Colonic mucosa (tissue), 4 donors: Measurements from ENCODE around the gene ATF3. TPM values are rescaled to one million over a fixed set of nuclear protein-coding genes. Genes with fewer than 3 reads are reported as not detected.

ENCODE experiments used
- DNase-seq: peaks from one replicate; pipeline ENCODE4 v3.0.0-alpha.2; 2020
- H3K27ac ChIP-seq: fragments of 200-600 bp; one replicate; pipeline ENCODE4 v1.8.0; 2021
- H3K27me3 ChIP-seq: fragments of 200-600 bp; one replicate; pipeline ENCODE4 v1.8.0; 2021
- H3K36me3 ChIP-seq: fragments of 200-600 bp; one replicate; pipeline ENCODE4 v1.8.0; 2021
- H3K4me1 ChIP-seq: fragments of 200-600 bp; one replicate; pipeline ENCODE4 v1.8.0; 2021; ENCODE audit warnings: mild to moderate bottlenecking
- H3K4me3 ChIP-seq: fragments of 200-600 bp; one replicate; pipeline ENCODE4 v1.8.0; 2021
- H3K9ac ChIP-seq, 2 donors: one replicate each; pipeline ENCODE4 v1.7.0; 2013; ENCODE audit warnings: control low read depth in 2 of 2, low read depth in 2 of 2, low read length in 2 of 2
- H3K9me3 ChIP-seq: fragments of 200-600 bp; one replicate; pipeline ENCODE4 v1.8.0; 2021
- intact Hi-C: fragments of 100-400 bp; cut with DNase I; formaldehyde crosslinking; loops from one replicate; pipeline ENCODE4 v1.14.1; 2022
- total RNA-seq, 2 donors: library from RNA; stranded (reverse); fragmentation: NEBNext Ultra II Directional in 1 of 2; extraction: Animal tissue kit (Norgen Biotek cat#: 25700) in 1 of 2; gene quantifications; one replicate each; pipeline ENCODE4 v1.2.1, GENCODE V29; 2021
- TF ChIP-seq, protein P1 (sequence below): fragments of 200-600 bp; IDR thresholded peaks from one replicate; pipeline ENCODE4 v1.8.0; 2022; ENCODE audit warnings: antibody characterized with exemption, mild to moderate bottlenecking
- donor health status: healthy.
- donor health status: DM: no; HTN: no; CAD: no.
- donor health status: DM: no; HTN: no; CAD: no.

The ATF3 gene
- total RNA-seq, 2 donors from 2014 or later, result 17.7 to 34.0 TPM

GRCh38 chr1:212600071-212600915 is 8.3 kb upstream of the ATF3 start:
- Histone ChIP-seq H3K4me3 (no peak overlapping the region), H3K27ac (no peak overlapping the region), H3K36me3 (no peaks in the 10 kb centered on the region), H3K27me3 (no peaks in the 10 kb centered on the region), H3K9ac (no peak overlapping the region), H3K4me1 (no peaks in the 10 kb centered on the region), H3K9me3 (no peaks in the 10 kb centered on the region)
- DNase-seq, result no peak
- TF ChIP-seq, protein P1, sequence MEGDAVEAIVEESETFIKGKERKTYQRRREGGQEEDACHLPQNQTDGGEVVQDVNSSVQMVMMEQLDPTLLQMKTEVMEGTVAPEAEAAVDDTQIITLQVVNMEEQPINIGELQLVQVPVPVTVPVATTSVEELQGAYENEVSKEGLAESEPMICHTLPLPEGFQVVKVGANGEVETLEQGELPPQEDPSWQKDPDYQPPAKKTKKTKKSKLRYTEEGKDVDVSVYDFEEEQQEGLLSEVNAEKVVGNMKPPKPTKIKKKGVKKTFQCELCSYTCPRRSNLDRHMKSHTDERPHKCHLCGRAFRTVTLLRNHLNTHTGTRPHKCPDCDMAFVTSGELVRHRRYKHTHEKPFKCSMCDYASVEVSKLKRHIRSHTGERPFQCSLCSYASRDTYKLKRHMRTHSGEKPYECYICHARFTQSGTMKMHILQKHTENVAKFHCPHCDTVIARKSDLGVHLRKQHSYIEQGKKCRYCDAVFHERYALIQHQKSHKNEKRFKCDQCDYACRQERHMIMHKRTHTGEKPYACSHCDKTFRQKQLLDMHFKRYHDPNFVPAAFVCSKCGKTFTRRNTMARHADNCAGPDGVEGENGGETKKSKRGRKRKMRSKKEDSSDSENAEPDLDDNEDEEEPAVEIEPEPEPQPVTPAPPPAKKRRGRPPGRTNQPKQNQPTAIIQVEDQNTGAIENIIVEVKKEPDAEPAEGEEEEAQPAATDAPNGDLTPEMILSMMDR, result no peak
- intact Hi-C loops, result no loop called here

GRCh38 chr1:212600980-212601379 is 7.6 kb upstream of the ATF3 start:
- no peak overlapping the region for H3K27ac ChIP-seq
- intact Hi-C loops, result no loop called here
- H3K9ac ChIP-seq, result no peak overlapping the region
- no peaks in the 10 kb centered on the region for H3K36me3 ChIP-seq
- no peaks in the 10 kb centered on the region for H3K9me3 ChIP-seq
- DNase-seq, result no peak
- H3K27me3 ChIP-seq, result no peaks in the 10 kb centered on the region
- no peaks in the 10 kb centered on the region for H3K4me1 ChIP-seq
- H3K4me3 ChIP-seq, result no peak overlapping the region
- TF ChIP-seq, protein P1, result no peak

DNA sequence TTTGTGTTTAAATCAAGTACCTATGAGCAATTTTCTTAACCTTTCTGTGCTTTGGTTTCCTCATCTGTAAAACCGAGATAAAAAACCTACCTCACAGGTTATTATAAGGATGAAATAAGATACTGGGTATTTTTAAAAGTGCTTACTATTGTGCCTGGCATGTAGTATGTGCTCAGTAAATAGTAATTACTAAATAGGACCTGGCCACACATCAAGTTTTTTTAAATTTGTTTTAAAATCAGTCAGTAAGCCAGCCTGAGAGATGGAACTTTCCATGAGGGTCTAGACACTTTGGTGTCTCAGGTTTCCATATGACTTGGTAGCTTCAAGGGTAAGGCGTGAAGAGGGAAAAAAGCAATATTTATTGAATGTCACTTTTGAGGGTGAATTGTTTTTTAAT is 7.0 kb upstream of the ATF3 start:
- intact Hi-C loops, result no loop called here
- H3K9me3 ChIP-seq, result no peaks in the 10 kb centered on the region
- H3K27ac ChIP-seq, result no peak overlapping the region
- no peaks in the 10 kb centered on the region for H3K27me3 ChIP-seq
- H3K36me3 ChIP-seq, result no peaks in the 10 kb centered on the region
- H3K4me1 ChIP-seq, result no peaks in the 10 kb centered on the region
- H3K4me3 ChIP-seq, result no peak overlapping the region
- TF ChIP-seq, protein P1, result no peak
- DNase-seq, result no peak
- no peak overlapping the region for H3K9ac ChIP-seq

- TF ChIP-seq, protein P1, result no peak
- DNase-seq, result no peak
- Histone ChIP-seq H3K9ac (peak overlapping the region in 1 of 2 donors; percentile 76), H3K27ac (peak overlapping the region; percentile 69), H3K36me3 (no peaks in the 10 kb centered on the region), H3K4me3 (no peak overlapping the region), H3K4me1 (no peaks in the 10 kb centered on the region), H3K9me3 (no peaks in the 10 kb centered on the region), H3K27me3 (no peaks in the 10 kb centered on the region)
- intact Hi-C loops, result loop anchor here (5.0 kb wide), 1 partner anchor 48 kb away; no protein-coding TSS in a partner anchor
Observed at GRCh38 chr1:212605441-212606394, 2.8 kb upstream of the ATF3 start.
